Endothelial cell of hepatic sinusoid (primary cell): ENCODE measurements around the gene FLT3.
"Not testable (repeated sequence)": the region's sequence is repeated elsewhere in the genome, so short reads cannot be mapped to it uniquely, and the experiment has no call there.

Source experiments
- in situ Hi-C: cut with HindIII; loops from 2 replicates; pipeline ENCODE4 v1.10.0; 2017; ENCODE audit warnings: low sequenced_read_pairs

FLT3 gene

GRCh38 chr13:28010046-28010445, 90.3 kb downstream of the FLT3 start:
- in situ Hi-C loops: no loop called here

- in situ Hi-C loops: not testable (repeated sequence)
Measured at GRCh38 chr13:28005016-28005415, 95.4 kb downstream of the FLT3 start.

GRCh38 chr13:28002886-28003698, 97.3 kb downstream of the FLT3 start:
- in situ Hi-C loops: no loop called here

GRCh38 chr13:28001837-28002473, 98.4 kb downstream of the FLT3 start:
- in situ Hi-C loops: no loop called here

- in situ Hi-C loops: no loop called here
Measured at GRCh38 chr13:28001049-28001448, 99.3 kb downstream of the FLT3 start.

- in situ Hi-C loops: no loop called here
Measured at GRCh38 chr13:28000567-28000966, 99.8 kb downstream of the FLT3 start.

- in situ Hi-C loops: no loop called here
Measured at GRCh38 chr13:27997904-27998522, 102.4 kb downstream of the FLT3 start.

GRCh38 chr13:27991881-27992280, 108.5 kb downstream of the FLT3 start:
- in situ Hi-C loops: no loop called here

- in situ Hi-C loops: no loop called here
Measured at GRCh38 chr13:27988520-27988919, 111.9 kb downstream of the FLT3 start, which contains the start of gene URAD. TSS of gene URAD (minus strand) at chr13:27988693. CDS start at chr13:27988637, 56 bp downstream.

- in situ Hi-C loops: no loop called here
Measured at GRCh38 chr13:27985600-27985999, 114.8 kb downstream of the FLT3 start.

- in situ Hi-C loops: no loop called here
Measured at GRCh38 chr13:27982361-27982760, 118.0 kb downstream of the FLT3 start.

- in situ Hi-C loops: no loop called here
Measured at GRCh38 chr13:27981006-27981708, 119.2 kb downstream of the FLT3 start.

GRCh38 chr13:27980280-27980998, 119.9 kb downstream of the FLT3 start:
- in situ Hi-C loops: no loop called here

GRCh38 chr13:27979765-27980279, 120.6 kb downstream of the FLT3 start:
- in situ Hi-C loops: no loop called here

GRCh38 chr13:27979001-27979643, 121.3 kb downstream of the FLT3 start:
- in situ Hi-C loops: no loop called here

- in situ Hi-C loops: no loop called here
Measured at GRCh38 chr13:27978301-27978968, 121.9 kb downstream of the FLT3 start.

- in situ Hi-C loops: no loop called here
Measured at GRCh38 chr13:27977476-27978300, 122.7 kb downstream of the FLT3 start.

- in situ Hi-C loops: no loop called here
Measured at GRCh38 chr13:27976362-27977091, 123.8 kb downstream of the FLT3 start.
